LNCAP (cell line): ENCODE measurements around the gene CYTH4.

ENCODE experiments used
- CTCF ChIP-seq: fragments of 450-650 bp; IDR thresholded peaks from 2 replicates; pipeline ENCODE4 v1.5.1; 2017; ENCODE audit warnings: mild to moderate bottlenecking

Gene CYTH4

DNA sequence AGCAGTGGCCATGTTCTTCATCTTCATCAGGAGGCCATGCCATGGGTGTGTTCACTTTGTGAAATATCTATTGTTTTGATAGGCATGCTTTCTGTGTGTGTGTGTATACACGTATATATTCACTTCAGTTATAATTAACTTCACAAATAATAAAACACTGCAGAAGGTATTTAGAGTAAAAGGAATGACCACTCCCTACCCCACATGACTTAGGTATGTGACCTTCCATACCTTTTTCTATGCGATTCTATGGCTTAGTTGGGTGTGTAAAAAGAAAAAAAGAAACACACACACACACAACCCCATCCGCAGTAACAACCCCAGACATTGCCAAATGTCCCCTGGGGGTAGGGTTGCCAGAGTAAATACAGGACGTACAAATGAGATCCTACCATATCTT lies 72.0 kb downstream of the CYTH4 start:
- no peak for TF ChIP-seq CTCF

DNA sequence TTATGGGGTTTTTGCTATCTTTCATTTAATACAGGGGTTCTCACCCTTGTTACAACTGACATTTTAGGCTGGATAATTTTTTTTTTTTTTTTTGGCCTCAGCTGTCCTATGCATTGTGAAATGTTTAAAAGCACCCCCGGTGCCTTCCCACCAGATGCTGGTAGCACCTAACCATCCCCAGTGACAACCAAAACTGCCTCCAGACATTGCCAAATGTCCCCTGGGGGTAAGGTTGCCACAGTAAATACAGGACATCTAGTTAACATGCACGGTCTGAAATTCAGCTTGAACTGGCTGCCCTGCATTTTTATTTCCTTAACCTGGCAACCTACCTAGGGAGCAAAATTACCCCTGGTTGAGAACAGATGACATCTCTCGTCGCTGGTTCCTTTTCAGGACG lies 72.4 kb downstream of the CYTH4 start:
- no peak for TF ChIP-seq CTCF

GRCh38 chr22:37355174-37355573 lies 72.9 kb downstream of the CYTH4 start:
- TF ChIP-seq CTCF = no peak

DNA sequence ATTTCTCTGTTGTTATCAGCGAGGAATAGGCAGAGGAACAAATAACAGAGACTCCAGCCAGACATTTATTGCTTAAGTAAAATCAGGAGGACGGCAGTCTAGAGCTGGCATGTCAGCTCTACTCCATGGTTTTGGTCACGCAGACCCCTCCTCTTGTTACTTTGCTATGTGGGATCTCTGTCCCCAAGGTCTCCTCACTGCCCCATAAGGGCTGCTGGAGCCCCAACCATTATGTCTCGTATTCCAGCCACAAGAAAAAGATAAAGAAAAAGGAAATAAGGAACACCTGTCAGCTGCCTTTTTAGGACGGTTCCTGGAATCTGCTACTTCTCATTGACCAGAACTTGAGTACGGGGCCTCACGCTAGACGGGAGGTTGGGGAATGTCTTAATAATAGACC lies 74.6 kb downstream of the CYTH4 start:
- TF ChIP-seq CTCF = no peak

GRCh38 chr22:37357446-37358075 lies 75.3 kb downstream of the CYTH4 start:
- TF ChIP-seq CTCF = no peak

DNA sequence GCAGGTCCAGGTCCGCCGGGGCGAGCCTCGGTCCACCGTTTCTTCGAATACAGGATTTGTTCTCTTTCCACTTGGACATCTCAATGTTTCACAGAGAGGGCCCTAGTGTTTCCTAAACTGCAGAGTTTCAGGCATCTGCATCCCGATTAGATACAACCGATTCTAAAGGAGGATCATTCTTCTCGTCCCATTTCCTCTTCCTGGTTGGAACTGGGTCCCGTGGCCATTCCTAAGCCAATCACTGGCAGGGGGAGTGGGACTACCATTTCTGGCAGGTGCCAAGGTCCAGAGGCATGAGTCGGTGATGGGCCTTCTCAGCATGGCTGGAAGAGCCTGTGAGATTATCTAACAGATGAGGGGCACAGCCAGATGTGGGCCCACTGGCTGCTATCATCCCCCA lies 76.1 kb downstream of the CYTH4 start:
- TF ChIP-seq CTCF = no peak

GRCh38 chr22:37358917-37359316 lies 76.6 kb downstream of the CYTH4 start:
- TF ChIP-seq CTCF = no peak

DNA sequence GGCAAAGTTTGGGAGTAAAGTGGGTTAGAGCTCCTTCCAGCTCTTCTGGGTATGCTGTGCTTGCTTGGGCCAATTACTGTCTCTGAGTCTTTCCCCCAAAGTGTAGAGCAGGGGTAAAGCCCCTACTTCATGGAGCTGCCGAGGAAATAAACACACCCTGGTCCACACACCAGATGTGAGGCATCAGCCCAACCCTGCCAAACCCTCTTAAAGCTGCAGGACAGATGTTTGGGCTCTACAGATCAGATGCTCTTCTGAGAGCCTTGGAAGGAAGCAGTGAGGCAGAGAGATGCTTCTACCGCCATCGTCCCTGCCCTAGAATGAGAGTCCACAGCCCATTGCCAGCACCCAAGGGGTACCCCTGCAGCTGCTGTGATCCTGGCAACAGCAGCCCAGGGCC lies 80.3 kb downstream of the CYTH4 start:
- no peak for TF ChIP-seq CTCF
